K562 treated with DMSO at 1 percent for 12 hours (cell line): Measurements from ENCODE around the gene CCNI2. TPM values are rescaled to one million over a fixed set of nuclear protein-coding genes. Genes with fewer than 3 reads are reported as not detected.

Source experiments
- total RNA-seq: library from RNA; unstranded; fragments of 300-600 nt; gene quantifications from 2 replicates; pipeline ENCODE4 v1.2.3, GENCODE V29; 2022; ENCODE audit not compliant: insufficient read depth

Gene CCNI2, protein sequence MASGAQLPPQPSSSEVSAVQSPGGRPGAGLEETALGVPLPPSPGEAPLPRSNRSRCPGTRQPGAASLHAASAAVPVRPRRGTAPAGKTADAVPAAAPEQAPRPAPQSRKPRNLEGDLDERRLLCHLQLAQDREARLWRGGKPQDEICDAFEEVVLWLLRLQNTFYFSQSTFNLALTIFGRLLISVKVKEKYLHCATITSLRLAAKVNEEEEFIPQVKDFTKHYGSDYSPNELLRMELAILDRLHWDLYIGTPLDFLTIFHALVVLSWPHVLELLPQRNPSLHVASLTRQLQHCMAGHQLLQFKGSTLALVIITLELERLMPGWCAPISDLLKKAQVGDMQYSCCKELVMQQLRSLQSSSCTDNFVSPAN
- total RNA-seq, result 6.4 and 10.8 TPM in 2 replicates

DNA sequence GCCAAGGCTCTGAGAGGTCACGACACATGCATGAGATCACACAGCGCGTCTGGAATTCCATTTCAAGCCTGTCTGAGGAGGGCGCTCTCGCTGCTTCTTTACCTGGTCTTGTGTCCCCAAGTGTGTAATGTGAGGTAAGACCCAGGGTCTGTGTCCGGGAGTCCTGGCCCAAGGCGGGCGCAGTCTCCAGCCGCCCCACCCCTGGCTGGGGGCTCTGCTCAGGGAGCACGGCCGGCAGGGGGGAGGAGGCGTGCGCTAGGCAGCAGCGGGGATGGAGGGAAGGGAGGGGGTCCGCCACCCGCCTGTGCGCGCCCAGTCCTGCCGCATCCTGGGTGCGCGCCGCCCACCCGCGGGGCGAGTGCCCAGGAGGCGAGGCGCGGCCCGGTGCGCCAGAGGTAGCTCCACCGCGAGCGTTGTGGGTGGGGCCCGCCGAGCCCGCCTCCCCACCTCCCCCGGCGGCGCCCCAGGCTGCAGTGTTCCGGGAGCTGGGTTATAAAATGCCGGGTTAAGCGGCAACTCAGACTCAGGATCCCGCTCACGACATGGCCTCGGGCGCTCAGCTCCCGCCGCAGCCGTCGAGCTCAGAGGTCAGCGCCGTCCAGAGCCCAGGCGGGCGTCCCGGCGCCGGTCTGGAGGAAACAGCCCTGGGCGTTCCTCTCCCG lies at the start of gene CCNI2:
Gene CCNI2 (plus strand): TSS at position 473 of the 662 bp plus-strand sequence. CDS start 70 bp downstream, at position 543.

DNA sequence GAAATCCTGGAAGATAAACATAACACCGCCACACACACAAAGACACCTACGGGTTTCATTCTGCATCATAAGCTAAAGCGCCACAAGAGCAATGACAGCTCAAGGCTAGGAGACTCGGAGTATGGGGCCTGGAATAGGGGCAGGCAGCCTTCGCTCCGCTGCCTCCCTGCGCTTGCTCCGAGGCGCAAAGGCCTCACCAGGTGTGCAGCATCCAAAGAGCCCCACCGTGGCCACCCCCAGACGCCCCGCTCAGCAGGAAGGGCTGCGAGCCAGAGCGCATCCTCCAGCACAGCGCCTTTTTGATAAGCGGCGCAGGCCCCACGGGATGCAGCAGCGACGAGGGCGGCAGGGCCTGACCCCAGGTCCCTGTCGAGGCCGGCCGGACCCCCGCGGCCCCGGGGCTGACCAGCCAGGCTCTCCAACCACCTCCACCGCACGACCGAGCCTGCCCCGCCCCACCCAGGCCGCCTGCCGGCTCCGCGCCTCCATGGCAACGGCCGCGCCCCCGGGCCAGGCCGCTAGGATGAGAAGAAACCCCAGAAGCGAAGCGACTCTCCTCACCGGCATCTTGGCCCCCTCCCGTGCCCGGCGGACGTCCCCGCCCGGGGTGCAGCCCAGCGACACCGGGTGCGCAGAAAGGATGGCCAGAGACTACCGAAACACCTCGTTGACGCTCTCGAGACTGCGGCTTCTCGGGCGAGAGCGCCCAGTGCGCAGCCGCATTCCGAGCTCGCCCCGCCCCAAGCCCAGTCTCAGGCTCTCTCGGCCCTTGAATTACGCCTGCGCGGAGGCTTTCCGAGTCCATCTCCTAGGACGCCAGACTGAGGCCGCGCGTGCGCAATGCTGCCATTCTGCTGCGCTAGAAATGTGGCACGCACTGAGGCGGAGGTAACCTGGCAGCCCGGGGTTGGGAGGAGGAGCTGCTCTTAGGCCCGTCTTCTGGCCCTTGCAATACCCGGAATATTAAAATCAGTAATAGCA lies 10.1 kb upstream of the CCNI2 start, which contains the start of gene KIF3A:
Gene KIF3A (minus strand): TSS at position 694 of the 981 bp plus-strand sequence. CDS start 127 bp downstream, at position 567.

GRCh38 chr5:132777209-132778069 lies 30.2 kb downstream of the CCNI2 start, which contains the start of gene SEPTIN8:
Gene SEPTIN8, minus strand, starts transcription at chr5:132777239. Its CDS starts 102 bp downstream, at chr5:132777137.

Other genes with a start within 250 kb of the CCNI2 start
- gene IL5, start 203.9 kb upstream of the CCNI2 start, total RNA-seq, result not detected in 2 replicates
- gene RAD50, start 190.4 kb upstream of the CCNI2 start, total RNA-seq, result 8.2 and 25.8 TPM in 2 replicates
- gene IL13, start 89.3 kb upstream of the CCNI2 start, total RNA-seq, result not detected in 2 replicates
- not detected in 2 replicates for gene IL4, start 73.4 kb upstream of the CCNI2 start, total RNA-seq
- 3.6 and 5.4 TPM in 2 replicates for gene KIF3A, start 9.9 kb upstream of the CCNI2 start, total RNA-seq
- gene SEPTIN8, start 29.8 kb downstream of the CCNI2 start, total RNA-seq, result 32.5 and 94.8 TPM in 2 replicates
- not detected in 2 replicates for gene SOWAHA, start 65.9 kb downstream of the CCNI2 start, total RNA-seq
- gene SHROOM1, start 83.2 kb downstream of the CCNI2 start, total RNA-seq, result 21.6 and 40.0 TPM in 2 replicates
- not detected in 2 replicates for gene GDF9, start 119.0 kb downstream of the CCNI2 start, total RNA-seq
- gene UQCRQ, start 119.2 kb downstream of the CCNI2 start, total RNA-seq, result 164 and 351 TPM in 2 replicates
- gene LEAP2, start 126.2 kb downstream of the CCNI2 start, total RNA-seq, result 0.96 and 5.3 TPM in 2 replicates
- gene AFF4, start 216.2 kb downstream of the CCNI2 start, total RNA-seq, result 2.5 and 27.3 TPM in 2 replicates